GM19463 (cell line): ENCODE data around the gene ADAMTSL2.
"Not testable (repeated sequence)": the region's sequence is repeated elsewhere in the genome, so short reads cannot be mapped to it uniquely, and the experiment has no call there.

Experiments used
- ATAC-seq: cut with Tn5 transposase; IDR thresholded peaks from one replicate; pipeline ENCODE4 v1.9.1; 2021; ENCODE audit warnings: mild to moderate bottlenecking, moderate library complexity; ENCODE audit not compliant: unreplicated experiment

Gene ADAMTSL2

DNA sequence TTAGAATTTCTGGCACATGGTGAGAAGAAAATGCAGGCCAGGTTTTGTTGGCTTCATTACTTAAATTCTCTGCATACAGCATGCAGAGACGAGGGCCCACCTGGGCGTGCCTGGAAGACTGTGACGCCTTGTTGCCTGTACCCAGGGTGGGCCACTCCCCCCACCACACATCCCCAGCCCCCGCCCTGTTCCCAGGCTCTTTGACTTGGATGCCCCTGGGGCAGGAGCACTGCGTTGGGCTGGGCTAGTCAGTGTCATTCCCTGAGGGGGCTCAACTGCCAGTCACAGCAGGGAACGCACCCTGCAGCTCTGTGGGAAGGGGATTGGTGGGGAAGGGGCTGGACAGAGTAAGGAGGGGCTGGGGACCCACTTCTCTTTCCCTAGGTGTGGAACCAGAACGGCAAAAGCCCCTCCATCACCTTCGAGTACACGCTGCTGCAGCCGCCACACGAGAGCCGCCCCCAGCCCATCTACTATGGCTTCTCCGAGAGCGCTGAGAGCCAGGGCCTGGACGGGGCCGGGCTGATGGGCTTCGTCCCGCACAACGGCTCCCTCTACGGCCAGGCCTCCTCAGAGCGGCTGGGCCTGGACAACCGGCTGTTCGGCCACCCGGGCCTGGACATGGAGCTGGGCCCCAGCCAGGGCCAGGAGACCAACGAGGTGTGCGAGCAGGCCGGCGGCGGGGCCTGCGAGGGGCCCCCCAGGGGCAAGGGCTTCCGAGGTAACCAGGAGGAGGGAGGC, 19.6 kb downstream of the ADAMTSL2 start:
- ATAC-seq: no peak

DNA sequence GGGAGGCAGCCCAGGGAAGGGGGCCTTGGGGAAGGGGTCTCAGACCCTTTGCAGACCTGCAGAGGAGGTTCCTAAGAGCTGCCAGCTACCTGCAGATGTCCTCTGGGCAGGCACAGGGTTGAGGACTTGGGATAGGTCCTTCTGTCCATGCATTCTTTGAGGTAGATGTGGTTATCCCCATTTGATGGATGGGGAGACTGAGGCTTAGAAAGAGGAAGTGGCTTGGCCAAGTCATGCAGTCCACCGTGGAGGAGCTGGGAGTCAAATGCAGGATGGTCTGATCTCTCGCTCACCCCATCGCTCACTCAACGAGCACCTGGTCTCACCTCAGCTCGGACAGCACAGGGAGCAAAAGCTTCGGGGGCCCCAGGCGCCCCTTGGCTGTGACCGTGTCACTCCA, 20.2 kb downstream of the ADAMTSL2 start:
- ATAC-seq: no peak

DNA sequence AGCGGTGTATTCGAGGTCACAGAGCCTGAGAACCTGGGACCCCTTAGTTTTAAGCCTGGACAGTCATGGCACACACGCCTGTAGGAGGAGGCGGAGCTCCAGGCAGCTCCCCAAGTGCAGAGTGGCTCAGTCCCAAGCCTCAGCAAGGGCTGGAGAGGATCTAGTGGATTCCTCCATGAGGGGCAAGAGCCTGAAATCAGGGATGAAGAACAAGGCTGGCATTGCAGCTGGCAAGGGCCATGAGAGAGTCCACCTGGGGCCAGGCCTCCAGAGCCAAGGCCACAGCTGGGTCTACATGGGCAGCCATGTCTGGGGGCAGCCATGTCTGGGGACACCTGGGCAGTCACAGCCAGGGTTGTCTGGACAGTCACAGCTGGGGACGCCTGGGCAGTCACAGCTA, 21.9 kb downstream of the ADAMTSL2 start:
- ATAC-seq: no peak

DNA sequence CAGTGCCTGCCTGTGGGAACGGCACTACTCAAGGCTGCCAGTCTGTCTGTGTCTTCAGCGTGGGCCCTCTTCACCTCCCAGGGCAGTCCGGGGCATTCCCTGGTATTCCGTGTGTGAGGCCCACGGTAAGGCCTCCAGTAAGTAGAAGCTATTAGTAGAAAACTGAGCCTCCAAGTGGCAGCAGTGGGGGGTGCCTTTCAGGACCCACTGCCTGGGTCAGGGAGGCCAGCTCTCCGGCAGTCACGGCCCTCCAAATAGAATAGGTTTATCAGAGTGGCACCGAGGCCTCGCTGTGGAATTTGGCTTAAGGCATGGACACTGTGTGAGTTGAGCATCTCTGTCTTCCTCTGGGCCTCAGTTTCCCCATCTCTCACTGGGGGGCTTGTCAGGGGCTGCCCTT, 23.1 kb downstream of the ADAMTSL2 start:
- no peak for ATAC-seq

DNA sequence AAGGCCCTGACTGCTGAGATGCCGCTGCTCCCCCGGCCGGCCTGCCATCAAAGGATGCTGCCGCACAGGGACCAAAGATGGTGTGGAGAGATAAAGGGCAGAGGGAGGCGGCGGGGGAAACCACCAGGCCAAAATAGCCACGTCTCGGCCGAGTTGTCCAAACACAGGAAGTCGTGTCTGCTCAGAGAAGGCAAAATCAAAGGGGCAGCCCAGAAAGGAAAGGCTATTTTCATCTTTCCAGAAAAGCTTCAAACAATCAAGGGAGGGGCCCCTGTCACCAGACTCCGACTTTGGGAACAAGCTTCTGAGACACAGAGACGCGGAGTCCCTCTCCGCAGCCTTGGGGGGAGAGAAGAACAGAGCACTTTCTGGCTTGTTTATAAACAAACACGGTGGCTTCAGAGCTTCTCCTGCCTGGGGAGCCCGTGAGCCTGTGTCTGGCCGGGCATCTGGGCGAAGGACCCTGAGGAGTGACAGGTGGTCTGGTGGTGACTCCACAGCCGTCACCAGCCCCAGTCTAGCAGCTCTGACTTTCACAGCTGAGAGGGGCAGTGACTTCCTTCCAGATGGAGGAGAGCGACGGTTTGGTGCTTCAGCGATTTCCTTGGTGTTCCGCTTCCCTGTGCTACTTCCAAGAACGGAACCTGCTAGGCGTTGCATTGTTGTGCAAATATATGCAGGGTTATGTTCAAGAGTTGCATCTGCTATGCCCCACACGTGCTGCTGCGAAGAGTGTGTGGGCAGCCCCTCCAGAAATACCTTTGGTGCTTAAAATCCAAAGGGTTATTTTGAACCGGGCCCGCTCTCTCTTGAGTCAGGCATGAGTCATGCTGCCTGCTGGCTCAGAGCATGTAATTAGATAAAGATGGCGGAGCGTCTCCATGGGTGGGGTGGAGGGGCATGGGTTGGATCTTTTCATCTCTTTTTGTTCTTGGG, 24.0 kb downstream of the ADAMTSL2 start:
- peak; percentile 65 for ATAC-seq

DNA sequence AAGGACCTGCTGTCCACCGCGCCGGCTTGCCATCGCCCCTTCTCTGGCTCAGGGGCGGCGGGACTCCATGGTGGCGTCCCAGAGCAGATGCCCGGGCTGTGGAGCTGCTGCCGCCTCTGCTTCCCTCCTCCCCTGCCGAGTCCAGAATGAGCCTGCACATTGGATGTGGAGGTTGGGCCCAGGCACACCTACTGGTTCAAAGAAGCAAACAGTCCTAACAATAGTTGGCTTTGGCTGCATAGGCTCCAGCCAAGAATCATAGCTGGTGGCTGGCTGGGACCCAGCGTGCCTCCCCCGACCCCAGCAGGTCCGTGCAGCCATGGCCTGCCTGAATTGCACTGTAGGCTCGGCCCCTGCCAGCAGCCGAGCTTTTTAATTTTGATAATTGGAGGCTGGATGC, 25.8 kb downstream of the ADAMTSL2 start:
- no peak for ATAC-seq

DNA sequence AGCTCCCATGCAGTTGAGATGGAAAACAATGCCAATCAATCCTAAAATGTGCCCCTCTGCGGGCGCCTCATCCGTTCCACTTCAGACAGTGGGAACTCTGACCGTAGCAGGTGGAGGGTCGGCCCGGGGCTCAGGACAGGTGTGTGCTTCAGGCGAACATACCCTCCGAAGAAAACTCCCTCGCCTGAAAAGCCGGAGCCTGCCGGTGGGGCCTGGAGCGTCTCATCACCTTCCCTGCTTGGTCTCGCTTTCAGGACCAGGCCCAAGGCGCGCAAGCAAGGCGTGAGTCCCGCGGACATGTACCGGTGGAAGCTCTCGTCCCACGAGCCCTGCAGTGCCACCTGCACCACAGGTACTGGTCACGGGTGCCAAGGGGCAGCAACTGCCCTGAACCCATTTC, 26.4 kb downstream of the ADAMTSL2 start:
- no peak for ATAC-seq

DNA sequence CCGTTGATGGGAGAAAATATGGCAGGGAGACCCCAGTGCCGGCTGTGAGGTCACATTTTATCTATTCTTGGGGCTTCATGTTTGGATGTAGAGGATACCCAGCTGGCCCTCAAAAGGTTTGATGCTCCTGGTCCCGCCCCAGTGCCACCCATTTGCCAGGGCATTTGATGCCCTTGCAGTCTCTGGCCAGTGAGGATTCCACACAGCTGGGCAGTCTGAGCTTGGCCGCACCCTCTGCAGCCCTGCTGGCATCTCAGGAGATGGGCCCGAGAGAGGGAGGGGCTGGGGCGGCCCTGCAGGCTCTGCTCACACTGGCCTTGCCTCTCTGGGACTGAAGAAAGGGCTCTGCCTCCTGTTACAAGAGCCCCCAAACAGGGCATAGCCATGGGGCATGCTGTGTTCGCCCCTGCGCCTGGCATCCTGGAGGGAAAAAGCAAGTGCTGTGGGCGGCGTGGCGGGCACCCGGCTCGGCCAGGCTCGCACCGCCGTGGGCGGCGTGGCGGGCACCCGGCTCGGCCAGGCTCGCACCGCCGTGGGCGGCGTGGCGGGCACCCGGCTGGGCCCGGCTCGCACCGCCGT, 27.6 kb downstream of the ADAMTSL2 start:
- ATAC-seq: no peak

DNA sequence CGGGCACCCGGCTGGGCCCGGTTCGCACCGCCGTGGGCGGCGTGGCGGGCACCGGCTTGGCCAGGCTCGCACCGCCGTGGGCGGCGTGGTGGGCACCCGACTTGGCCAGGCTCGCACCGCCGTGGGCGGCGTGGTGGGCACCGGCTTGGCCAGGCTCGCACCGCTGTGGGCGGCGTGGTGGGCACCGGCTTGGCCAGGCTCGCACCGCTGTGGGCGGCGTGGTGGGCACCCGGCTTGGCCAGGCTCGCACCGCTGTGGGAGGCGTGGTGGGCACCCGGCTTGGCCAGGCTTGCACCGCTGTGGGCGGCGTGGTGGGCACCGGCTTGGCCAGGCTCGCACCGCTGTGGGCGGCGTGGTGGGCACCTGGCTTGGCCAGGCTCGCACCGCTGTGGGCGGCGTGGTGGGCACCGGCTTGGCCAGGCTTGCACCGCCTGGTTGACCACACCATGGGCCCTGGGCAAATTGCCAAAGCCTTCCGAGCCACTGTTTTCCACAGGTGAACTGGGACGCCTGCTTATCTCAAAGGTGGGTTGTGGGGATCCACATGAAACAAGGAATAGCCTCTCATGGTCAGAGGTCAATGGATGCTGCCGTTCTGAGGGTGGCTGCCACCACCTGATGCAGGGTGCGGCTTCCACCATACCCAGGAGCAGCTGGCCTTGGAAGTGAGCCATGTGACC, 28.2 kb downstream of the ADAMTSL2 start:
- ATAC-seq: no peak

DNA sequence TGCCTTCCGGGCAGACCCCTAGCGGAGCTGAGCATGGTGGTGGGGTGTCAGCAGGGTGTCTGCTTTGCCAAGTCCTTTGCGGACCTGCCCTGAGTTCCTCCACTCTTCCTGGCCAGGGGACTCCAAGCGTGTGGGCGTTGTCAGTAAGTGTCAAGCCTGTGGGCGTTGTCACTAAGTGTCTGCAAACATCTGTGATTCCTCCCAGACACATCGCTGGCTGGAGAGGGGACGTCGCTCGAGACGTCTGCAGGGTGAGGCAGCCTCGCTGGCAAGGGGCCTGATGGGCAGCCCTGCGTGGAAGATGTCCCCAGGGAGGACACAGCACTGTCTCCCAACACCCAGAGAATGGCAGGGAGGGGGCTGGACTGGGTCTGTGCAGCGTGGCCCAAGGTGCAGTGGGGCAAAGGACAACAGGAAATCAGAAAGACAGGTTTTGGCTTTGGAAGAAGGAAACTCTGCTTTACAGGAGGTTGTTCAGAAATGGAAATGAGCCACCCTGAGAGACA, 28.8 kb downstream of the ADAMTSL2 start:
- no peak for ATAC-seq

DNA sequence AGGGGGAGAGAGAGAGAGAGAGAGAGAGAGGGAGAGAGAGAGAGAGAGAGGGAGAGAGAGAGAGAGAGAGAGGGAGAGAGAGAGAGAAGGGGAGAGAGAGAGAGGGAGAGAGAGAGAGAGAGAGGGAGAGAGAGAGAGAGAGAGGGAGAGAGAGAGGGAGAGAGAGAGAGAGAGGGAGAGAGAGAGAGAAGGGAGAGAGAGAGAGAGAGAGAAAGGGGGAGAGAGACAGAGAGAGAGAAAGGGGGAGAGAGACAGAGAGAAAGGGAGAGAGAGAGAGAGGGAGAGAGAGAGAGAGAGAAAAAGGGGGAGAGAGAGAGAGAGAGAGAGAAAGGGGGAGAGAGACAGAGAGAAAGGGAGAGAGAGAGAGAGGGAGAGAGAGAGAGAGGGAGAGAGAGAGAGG, 29.3 kb downstream of the ADAMTSL2 start:
- not testable (repeated sequence) for ATAC-seq

DNA sequence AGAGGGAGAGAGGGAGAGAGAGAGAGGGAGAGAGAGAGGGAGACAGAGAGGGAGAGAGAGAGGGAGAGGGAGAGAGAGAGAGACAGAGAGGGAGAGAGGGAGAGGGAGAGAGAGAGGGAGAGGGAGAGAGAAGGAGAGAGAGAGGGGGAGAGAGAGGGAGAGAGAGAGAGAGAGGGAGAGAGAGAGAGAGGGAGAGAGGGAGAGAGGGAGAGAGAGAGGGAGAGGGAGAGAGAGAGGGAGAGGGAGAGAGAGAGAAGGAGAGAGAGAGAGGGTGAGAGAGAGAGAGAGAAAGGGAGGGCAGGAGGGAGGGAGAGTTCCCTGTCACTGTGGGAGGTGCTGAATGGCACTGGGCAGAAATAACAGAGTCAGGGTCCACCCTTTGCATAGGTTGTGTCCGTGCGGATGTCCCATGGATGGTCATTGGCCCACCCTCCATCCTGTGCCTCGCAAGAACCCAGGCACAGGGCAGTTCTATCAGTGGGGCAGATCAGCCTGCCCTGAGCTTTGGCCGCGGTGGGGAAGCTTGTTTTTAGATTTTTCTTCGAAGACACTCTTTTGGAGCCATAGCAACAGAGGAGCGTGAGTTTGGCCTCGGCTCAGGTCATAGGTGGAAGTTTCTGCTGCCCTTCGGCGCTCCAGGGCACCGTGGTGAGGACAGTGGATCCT, 30.1 kb downstream of the ADAMTSL2 start:
- no peak for ATAC-seq

DNA sequence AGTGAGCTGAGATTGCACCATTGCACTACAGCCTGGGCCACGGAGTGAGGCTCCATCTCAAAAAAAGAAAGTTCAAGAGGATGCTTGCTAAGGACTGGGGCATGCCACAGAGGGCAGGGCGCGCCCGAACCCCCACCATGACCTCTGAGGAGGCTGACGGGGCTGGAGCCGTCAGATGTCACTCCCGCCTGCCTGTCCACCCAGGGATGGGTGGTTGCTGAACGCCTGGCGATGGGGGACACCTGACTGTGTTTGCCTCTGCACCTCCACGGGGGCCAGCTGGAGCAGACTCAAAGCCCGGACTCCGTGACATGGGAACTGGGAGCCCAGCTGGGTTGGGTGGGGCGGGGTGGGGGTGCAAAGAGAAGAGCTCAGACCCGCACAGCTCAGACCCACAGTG, 31.9 kb downstream of the ADAMTSL2 start:
- no peak for ATAC-seq

DNA sequence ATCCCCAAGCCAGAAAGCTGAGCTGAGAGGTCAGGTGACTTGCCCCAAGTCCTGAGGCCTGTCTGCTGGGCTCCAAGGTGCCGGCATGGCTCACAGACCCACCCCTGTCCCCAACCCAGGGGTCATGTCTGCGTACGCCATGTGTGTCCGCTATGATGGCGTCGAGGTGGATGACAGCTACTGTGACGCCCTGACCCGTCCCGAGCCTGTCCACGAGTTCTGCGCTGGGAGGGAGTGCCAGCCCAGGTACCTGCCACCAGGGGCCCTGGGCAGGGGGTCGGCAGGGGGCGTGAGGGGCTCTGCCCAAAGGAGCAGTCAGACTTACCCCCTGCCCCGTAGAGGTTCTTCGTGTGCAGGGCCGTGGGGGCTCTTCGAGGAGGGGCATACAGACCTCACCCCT, 32.3 kb downstream of the ADAMTSL2 start:
- ATAC-seq: no peak

DNA sequence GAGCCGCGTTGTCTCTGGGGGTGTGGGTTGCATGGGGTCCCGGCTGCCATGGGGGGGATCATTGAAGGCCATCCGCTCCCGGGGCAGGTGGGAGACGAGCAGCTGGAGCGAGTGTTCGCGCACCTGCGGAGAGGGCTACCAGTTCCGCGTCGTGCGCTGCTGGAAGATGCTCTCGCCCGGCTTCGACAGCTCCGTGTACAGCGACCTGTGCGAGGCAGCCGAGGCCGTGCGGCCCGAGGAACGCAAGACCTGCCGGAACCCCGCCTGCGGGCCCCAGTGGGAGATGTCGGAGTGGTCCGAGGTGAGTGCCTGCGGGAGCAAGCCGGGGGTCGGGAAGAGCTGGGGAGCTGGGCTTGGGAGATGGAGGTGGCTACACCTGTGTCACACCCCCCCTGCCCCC, 33.7 kb downstream of the ADAMTSL2 start:
- no peak for ATAC-seq

DNA sequence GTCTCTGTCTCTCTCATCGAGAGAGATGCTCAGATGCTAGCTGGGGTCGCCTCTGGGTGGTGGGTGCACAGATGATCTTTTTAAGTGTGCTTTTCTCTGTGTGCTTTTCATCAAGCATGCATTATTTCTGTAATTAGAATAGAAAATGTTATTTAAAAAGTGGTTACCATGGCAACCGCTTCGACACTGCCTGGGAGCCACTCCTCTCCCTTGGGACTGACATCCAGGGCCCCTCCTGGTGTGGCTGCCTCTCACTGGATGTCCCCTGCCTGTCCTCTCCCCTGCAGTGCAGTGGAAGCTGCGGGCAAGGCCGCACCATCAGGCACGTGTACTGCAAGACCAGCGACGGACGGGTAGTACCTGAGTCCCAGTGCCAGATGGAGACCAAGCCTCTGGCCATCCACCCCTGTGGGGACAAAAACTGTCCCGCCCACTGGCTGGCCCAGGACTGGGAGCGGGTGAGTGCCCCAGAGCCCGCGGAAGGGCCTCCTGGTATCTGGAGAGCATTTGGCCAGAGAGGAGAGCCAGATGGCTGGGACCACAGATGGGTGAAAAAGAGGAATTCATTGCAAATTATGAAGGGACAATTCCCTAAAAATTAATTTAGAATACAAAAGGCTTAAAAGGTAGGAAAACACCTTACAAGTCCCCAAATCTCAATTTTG, 34.7 kb downstream of the ADAMTSL2 start:
- no peak for ATAC-seq

DNA sequence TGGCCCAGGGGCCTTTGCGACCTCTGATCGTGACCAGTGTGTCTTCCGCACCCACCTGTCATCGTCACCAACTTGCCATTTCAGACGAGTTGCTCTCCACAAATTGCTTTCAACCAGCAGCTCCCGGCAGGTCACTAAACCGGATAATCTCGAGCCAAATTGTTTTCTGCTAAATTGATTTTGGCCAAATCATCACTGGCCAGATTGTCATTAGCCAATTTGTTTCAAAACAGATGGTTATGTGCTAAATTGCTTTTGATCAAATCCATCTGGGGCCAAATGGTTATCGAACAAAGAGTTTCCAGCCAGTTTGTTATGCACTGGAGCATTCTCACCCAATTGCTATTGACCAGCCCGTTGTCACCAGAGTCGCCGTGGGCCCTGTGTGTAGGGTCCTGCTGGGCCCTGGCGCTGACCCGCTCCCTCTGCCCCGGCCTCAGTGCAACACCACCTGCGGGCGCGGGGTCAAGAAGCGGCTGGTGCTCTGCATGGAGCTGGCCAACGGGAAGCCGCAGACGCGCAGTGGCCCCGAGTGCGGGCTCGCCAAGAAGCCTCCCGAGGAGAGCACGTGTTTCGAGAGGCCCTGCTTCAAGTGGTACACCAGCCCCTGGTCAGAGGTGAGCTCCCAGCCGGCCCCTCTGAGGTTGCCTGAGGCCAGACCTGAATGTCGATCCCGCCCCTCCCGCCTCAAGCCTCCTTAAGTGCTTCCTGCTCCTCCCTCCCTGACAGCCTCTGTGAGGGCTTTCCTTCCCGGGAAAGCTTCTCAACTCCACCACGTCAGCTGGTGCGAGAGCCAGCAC, 35.6 kb downstream of the ADAMTSL2 start:
- no peak for ATAC-seq

DNA sequence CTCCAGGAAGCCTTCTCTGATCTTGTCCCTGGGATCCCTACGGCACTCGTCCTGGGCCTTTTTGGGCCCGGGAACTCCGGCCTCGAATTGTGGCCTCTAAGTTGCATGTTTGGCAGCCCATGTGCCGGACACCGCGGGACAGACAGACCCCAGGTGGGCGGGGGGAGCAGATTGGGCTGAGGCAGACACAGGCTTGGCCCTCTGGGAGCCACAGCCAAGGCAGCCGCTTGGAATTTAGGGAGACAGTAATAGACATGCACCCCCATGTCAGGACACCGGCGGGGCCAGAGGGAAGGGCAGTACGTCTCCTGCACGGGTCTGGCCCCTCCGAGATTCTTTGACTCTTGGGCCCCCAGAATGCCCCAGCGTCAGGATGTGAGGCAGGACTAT, 36.2 kb downstream of the ADAMTSL2 start:
- no peak for ATAC-seq

DNA sequence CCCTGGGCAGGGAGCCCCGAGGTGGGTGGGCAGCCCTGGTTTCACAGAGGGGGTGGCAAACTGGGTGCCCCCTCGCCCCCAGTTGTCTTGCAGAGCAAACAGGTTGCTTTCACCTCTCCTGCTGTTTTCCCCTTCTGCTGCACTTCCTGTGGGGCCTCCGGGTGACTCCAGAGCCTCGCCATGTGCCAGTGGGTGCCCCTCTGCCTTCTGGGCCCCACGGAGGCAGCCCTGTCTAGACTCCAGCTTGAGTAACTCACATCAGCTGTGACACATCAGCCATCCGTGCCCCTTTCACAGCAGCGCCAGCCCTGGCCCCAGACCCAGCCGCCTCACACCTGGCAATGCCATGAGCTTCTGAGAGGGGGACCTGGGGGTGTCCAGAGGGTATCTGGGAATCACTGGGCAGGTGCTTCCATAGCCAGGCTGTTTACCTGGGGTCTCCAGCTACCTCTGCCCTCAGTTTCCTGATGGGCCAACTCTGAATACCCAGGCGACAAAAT, 36.9 kb downstream of the ADAMTSL2 start:
- no peak for ATAC-seq
